Immature natural killer cell (primary cell): ENCODE results near the gene ATP5F1B. TPM values are rescaled to one million over a fixed set of nuclear protein-coding genes. Genes with fewer than 3 reads are reported as not detected.

ENCODE experiments used
- DNase-seq, 3 donors: peaks; one replicate each; pipeline ENCODE4 v3.0.0; 2022; ENCODE audit warnings: mixed read lengths in 1 of 3
- H3K27ac Mint-ChIP-seq, 6 donors: one replicate each; pipeline ENCODE4 v1.8.0; 2020; ENCODE audit warnings: mixed read lengths in 6 of 6, mild to moderate bottlenecking in 5 of 6, inconsistent platforms in 4 of 6, moderate library complexity in 3 of 6
- H3K27me3 Mint-ChIP-seq, 3 donors: one replicate each; pipeline ENCODE4 v1.8.0; 2020 to 2021; ENCODE audit warnings: low read depth in 3 of 3, mild to moderate bottlenecking in 3 of 3, mixed read lengths in 3 of 3, moderate library complexity in 3 of 3, inconsistent platforms in 1 of 3
- H3K36me3 Mint-ChIP-seq, 3 donors: one replicate each; pipeline ENCODE4 v1.8.0; 2020; ENCODE audit warnings: mixed read lengths in 3 of 3, inconsistent platforms in 2 of 3, mild to moderate bottlenecking in 2 of 3
- H3K4me1 Mint-ChIP-seq, 2 donors: one replicate each; pipeline ENCODE4 v1.8.0; 2020; ENCODE audit warnings: inconsistent platforms in 2 of 2, mild to moderate bottlenecking in 2 of 2, mixed read lengths in 2 of 2, moderate library complexity in 1 of 2
- H3K4me3 Mint-ChIP-seq, 5 donors: one replicate each; pipeline ENCODE4 v1.8.0; 2020; ENCODE audit warnings: mild to moderate bottlenecking in 5 of 5, mixed read lengths in 5 of 5, inconsistent platforms in 3 of 5, moderate library complexity in 3 of 5
- H3K9me3 Mint-ChIP-seq, 6 donors: one replicate each; pipeline ENCODE4 v1.8.0; 2020; ENCODE audit warnings: mild to moderate bottlenecking in 6 of 6, mixed read lengths in 6 of 6, inconsistent platforms in 4 of 6, moderate library complexity in 3 of 6
- polyA plus RNA-seq, 3 donors: library from polyadenylated mRNA; unstranded; fragments of 300-500 nt; fragmentation: Illumina TruSeq; gene quantifications; one replicate each; pipeline ENCODE4 v1.2.3, GENCODE V29; 2021

ATP5F1B gene
- polyA plus RNA-seq, 3 donors from 2014 or later, result 795 to 1,475 (median 867) TPM

DNA sequence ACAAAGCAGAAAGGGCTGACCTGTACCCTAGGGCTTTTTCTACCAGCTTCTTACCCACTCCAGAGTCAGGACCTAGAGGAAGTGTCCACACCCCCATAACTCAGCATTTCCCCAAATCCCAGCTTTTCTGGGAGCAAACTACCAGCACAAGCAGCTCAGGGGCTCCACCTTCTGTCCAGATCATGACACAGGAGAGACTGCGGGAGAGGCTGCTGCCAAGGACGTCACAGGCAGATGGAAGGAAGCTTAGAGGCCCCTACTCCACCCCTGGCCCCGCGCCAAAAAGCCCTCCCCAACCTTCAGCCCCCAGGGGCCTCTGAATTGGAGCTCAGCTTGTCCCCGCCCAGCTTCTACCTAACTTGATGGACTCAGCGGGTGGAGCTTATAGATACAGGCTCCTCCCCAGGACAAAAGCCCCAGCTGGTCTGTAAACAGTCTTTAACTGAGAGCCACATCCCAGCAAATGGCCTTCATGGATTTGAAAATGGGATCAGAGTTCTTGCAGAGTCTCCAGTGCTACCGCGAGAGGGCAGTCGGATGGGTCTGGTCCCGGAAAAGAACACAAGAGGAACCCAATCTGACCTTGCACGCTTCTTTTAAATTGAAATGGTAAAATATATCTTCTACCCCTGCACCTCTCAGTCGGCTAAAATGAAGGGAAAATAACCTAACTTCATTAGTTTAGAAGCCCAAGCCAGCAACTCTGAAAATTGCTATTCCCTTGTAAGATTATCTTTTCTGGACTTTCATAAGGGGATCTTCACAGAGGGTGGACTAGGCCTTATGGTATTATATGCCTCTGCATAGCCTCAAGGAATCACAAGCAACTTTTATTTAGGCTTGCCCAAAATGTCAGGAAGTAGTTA lies 8.9 kb downstream of the ATP5F1B start:
- Mint-ChIP-seq H3K27me3 (peaks cover 0 to 11% (median 6%) of the 10 kb centered on the region in 3 donors), H3K9me3 (no peaks in the 10 kb centered on the region), H3K4me3 (peak overlapping the region; percentile 90 to 100 (median 94)), H3K36me3 (peaks cover 4 to 27% (median 16%) of the 10 kb centered on the region in 3 donors), H3K4me1 (peaks cover 55 to 57% of the 10 kb centered on the region in 2 donors), H3K27ac (peak overlapping the region; percentile 94 to 99 (median 98))
- peak; percentile 88 to 92 (median 89) for DNase-seq

DNA sequence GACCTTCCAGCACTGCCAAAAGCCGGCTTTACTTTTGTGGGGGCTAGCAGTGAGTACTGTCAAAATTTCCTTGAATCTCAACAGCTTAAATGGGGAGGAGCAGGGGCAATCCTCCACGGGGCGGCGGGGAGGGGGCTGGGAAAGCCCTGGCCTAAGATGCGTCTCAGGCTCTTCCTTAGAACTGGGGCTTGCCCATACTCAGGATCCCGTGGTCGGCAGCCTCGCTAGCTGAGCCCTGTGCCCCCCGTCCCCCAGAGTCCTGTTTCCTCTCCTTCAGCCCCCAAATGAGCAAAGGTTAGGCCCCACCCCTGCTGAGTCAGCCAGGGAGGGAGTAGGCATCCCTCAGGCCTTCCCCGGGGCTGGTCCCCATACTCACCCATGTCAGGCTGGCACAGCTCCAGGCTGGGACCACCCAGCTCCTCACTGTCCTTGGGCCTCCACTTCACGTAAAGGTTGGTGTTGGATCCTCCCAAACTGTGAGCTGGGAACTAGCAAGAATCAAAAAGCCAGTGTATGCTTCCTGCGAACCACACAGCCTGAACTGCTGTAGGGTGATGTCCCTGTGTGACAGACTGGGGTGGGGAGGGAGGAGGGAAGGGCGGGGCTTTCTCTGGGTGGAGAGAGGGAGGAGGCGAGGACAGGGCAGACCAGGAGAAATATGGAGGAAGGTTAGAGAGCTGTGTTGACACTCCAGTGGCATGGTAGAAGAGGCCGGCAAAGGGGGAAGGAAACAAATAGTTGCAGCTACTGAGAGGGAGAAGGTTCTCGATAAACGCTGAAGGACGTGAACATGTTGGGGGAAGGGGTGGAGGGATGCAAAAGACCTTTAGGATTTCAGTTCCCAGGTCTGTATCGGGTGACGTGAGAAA lies 9.7 kb downstream of the ATP5F1B start:
- Mint-ChIP-seq H3K9me3 (no peaks in the 10 kb centered on the region), H3K27ac (peak overlapping the region; percentile 94 to 99 (median 98)), H3K36me3 (peaks cover 4 to 27% (median 16%) of the 10 kb centered on the region in 3 donors), H3K4me1 (peaks cover 62 to 66% of the 10 kb centered on the region in 2 donors), H3K4me3 (peak overlapping the region; percentile 90 to 100 (median 94)), H3K27me3 (peaks cover 0 to 11% (median 6%) of the 10 kb centered on the region in 3 donors)
- DNase-seq, result peak; percentile 55 to 62 (median 58)

DNA sequence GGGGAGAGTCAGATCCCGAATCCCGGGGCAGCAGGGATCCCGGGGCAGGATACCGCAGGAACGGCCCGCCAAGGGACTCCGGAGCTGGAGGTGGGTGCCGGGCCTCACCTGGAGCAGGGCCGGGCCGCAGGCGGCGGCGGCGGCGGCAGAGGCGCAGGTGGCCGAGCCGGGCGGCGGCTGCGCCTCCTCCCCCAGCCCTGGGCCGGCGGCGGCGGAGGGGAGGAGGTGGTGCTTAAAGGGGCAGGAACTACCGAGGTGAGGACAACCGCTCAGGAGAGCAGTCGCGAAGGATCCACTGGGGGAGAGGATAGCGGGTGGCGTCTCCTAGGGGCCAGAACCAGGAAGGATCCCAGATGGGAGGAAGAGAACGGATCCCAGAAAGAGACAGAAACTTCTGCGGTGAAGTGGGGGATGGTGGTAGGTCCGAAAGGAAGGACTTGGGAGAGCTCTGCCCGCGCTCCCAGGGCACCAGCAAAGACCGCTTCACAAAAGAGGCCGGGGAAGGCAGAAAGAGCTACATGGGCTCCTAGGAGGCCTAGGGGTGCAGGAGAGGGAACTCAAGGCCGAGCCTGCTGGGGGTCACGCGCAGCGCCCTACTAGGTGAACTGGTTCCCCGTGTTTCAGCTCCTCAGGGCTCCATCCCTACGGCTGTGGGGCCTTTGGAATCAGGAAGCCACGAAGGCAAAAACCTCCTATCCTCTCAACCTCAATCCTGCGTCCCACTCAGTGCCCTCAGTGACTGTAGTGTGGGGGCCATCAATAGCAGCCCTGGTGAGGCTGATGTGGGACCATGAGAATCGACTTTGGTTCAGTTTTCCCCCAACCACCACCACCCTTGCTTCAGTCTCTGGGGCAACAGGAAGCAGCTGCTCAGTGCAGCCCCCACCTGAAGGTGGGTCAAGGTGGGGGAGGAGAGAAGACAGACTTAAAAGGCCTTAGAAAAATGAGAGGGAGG lies 10.7 kb downstream of the ATP5F1B start:
- peak; percentile 71 to 75 (median 74) for DNase-seq
- H3K4me3 Mint-ChIP-seq, result peak overlapping the region; percentile 90 to 100 (median 94)
- peaks cover 0 to 23% (median 16%) of the 10 kb centered on the region in 3 donors for H3K36me3 Mint-ChIP-seq
- H3K27me3 Mint-ChIP-seq, result peaks cover 4 to 14% (median 6%) of the 10 kb centered on the region in 3 donors
- H3K4me1 Mint-ChIP-seq, result peaks cover 70 to 75% of the 10 kb centered on the region in 2 donors
- H3K9me3 Mint-ChIP-seq, result no peaks in the 10 kb centered on the region
- peak overlapping the region; percentile 94 to 99 (median 98) for H3K27ac Mint-ChIP-seq

DNA sequence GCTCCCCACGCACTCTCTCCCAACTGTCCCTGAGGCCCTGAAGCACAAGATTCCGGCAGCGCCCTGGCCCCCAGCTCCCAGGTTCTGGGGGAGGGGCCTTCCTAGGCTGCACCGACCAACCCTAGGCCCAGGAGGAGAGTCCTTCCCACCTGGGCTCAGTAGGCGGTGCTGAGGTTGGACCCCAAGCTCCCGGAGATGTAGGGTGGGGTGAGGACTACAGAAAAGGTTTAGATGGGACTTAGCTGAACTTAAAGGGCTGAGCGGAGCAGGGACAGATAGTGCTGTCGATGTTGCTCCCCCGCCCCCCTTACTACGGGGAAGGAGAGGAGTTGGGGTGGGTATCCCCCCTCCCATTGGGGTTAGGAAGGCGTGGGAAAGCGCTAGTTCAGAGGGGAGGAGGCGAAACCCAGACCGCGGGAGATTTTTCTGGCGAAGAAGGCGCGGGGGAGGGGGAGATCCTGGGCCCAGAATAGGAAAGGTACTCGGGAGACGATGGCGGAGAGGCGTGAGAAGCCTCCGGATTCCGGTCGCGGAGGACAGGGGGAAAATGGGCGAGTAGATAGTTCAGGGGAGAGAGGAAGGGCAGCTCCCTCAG lies 11.4 kb downstream of the ATP5F1B start:
- peaks cover 0 to 19% (median 12%) of the 10 kb centered on the region in 3 donors for H3K36me3 Mint-ChIP-seq

DNA sequence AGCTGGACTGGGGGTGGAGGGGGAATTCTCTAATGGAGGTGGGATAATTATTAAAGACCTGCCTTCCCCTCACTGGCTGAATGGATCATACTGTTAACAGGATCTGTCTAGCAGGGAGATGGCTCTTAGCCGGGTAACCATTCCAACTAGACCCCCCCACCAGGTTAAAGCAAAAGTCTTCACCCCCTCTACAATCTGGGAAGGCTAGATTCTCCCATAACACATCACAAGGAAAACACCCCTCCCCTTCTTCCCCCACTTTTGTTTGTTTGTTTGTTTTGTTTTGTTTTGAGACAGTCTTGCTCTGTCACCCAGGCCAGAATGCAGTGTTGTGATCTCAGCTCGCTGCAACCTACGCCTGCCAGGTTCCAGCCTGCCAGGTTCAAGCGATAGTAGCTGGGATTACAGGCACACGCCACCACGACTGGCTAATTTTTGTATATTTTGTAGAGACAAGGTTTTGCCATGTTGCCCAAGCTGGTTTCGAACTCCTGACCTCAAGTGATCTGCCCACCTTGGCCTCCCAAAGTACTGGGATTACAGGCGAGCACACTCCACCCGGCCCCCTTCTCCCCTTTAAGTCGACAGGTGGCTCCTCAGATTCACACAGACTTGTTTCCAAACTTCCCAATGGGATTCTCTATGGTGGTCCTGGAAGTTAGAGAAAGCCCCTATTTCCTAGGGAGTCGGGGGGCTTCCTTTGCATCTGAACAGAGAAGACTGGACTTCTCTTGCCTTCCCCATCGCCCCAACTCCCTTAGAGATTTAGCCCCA lies 12.1 kb downstream of the ATP5F1B start:
- Mint-ChIP-seq H3K4me3 (peak overlapping the region; percentile 90 to 100 (median 94)), H3K4me1 (peaks cover 78% of the 10 kb centered on the region in 2 donors), H3K36me3 (peaks cover 0 to 14% (median 8%) of the 10 kb centered on the region in 3 donors), H3K9me3 (no peaks in the 10 kb centered on the region), H3K27me3 (peaks cover 11 to 26% (median 16%) of the 10 kb centered on the region in 3 donors), H3K27ac (peak overlapping the region; percentile 92 to 98 (median 94))
- no peak for DNase-seq

More for the DNA sequence above, 11.4 kb downstream of the ATP5F1B start:
- Mint-ChIP-seq H3K27ac (peak overlapping the region; percentile 92 to 98 (median 94)), H3K4me3 (peak overlapping the region; percentile 90 to 100 (median 94)), H3K4me1 (peaks cover 71 to 75% of the 10 kb centered on the region in 2 donors), H3K9me3 (no peaks in the 10 kb centered on the region), H3K27me3 (peaks cover 7 to 19% (median 9%) of the 10 kb centered on the region in 3 donors)
- no peak for DNase-seq

DNA sequence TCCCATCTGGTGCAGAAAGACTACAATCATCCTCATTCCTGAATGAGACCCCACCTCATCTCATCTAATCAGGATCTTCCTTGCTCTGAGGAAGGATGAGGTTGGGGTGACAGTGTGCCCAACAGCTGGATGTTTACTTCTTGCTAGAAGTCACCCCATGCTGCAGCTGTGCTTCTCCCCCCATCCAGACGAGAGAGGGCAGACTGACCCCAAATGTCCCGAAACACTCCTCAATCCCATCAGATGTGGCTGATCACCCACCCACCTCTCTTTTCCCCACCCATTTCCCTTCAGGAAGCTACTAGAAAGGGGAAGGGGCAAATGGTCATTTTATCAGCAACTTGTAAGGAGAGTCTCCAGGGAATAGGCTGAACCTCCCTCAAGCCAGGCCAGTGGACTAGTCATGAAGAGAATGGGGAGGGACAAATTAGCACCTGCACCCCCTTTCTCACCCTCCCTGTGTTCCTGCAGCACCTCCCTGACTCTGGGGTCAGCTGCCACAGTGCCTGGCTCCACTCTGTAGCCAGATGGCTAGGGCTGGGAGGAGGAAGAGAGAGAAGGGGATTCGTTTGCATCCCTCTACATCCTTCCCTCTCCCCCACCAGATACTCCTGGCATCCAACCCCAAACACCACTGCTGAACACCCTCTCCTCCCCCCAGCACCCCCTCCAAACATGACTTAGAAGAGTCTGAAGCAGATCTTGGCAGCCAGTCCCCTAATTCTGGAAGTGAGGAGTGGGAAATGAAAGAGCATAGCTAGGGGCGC lies 12.9 kb downstream of the ATP5F1B start:
- Mint-ChIP-seq H3K27me3 (peaks cover 12 to 27% (median 18%) of the 10 kb centered on the region in 3 donors), H3K4me1 (peaks cover 82 to 86% of the 10 kb centered on the region in 2 donors), H3K4me3 (peak overlapping the region; percentile 90 to 100 (median 94)), H3K27ac (peak overlapping the region; percentile 77 to 96 (median 92)), H3K9me3 (no peaks in the 10 kb centered on the region), H3K36me3 (peaks cover 0 to 6% (median 2%) of the 10 kb centered on the region in 3 donors)
- no peak for DNase-seq

DNA sequence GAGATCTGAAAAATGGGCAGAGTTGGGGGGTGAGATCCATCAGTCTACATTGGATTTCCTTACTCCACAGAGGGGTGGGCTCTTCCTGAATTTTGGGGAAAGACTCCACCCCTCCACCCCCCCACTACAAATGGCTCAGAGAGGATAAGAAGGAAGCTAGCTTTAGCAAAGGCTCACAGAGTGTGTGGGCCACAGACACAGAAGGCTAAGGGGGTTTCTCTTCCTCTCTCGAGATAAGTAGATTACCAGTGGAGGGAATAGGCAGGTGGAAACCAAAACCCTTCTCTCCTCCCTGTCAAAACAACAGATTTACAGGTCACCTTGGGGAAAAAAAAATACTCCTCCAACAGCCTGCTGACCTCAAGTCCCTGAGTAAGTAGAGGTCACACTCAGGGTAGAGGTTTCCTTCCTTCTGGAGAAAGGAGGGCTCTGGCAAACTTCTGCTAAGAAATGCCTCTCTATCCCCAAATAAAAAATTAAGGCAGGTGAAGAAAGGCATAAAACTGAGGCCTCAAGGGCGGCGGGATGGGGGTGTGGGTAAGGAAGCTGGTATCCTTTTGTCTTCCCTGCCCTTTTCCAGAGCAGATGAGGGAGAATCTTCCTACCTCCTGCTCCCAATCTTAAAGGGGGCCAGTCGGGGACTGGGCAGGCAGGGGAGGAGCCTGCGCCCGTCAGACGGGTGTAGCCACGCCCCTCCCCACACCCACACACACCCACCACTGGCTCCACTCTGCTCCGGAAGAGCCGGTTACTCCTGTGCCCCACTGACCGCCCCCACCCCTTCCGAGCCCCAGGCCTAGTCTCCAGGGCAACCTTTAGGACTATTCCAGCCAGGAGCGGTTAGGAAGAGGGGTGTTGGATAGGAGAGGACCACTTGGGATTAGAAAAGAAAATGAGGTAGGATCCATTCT lies 13.7 kb downstream of the ATP5F1B start:
- peaks cover 0 to 3% (median 0%) of the 10 kb centered on the region in 3 donors for H3K36me3 Mint-ChIP-seq
- DNase-seq, result peak; percentile 61 to 66 (median 65)
- H3K9me3 Mint-ChIP-seq, result no peaks in the 10 kb centered on the region
- H3K4me1 Mint-ChIP-seq, result peaks cover 77 to 86% of the 10 kb centered on the region in 2 donors
- peaks cover 12 to 27% (median 18%) of the 10 kb centered on the region in 3 donors for H3K27me3 Mint-ChIP-seq
- H3K27ac Mint-ChIP-seq, result peak overlapping the region; percentile 80 to 96 (median 88)
- H3K4me3 Mint-ChIP-seq, result peak overlapping the region; percentile 90 to 100 (median 94)

DNA sequence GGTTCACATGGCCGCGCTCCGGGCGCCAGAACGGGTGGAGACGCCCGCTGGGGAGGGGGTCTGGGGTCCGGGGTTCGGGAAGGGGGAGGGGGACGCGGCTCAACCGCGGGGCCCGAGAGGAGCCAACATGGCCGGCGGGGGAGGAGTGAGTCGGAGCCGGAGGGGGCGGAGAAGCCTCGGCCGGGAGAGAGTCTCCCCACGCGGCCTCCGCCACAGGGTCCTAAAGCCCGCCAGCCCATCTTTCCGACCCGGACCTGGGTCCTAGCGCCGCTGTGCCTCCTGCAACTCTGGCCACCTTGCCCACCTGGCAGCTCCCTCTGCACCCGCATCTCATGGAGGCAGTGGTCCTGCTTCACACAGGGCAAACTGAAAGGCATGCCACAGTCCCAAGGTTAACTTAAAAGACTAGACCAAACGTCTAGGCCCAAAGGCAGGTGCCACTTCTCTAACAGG lies 15.6 kb downstream of the ATP5F1B start, which contains the start of gene BAZ2A:
BAZ2A (minus strand) TSS at position 147 of the 453 bp plus-strand sequence. CDS start 12,796 bp downstream, outside the sequence.
- peak within 1 kb of the TSS; percentile 94 to 97 (median 96) for H3K27ac Mint-ChIP-seq
- H3K4me3 Mint-ChIP-seq, result peak within 1 kb of the TSS; percentile 88 to 90 (median 89)
- H3K9me3 Mint-ChIP-seq, result no peaks in the 10 kb centered on the region
- peak; percentile 83 to 85 (median 84) for DNase-seq
- peaks cover 3 to 6% (median 4%) of the 10 kb centered on the region in 3 donors for H3K36me3 Mint-ChIP-seq
- peaks cover 72 to 85% of the 10 kb centered on the region in 2 donors for H3K4me1 Mint-ChIP-seq
- H3K27me3 Mint-ChIP-seq, result peaks cover 11 to 23% (median 19%) of the 10 kb centered on the region in 3 donors

DNA sequence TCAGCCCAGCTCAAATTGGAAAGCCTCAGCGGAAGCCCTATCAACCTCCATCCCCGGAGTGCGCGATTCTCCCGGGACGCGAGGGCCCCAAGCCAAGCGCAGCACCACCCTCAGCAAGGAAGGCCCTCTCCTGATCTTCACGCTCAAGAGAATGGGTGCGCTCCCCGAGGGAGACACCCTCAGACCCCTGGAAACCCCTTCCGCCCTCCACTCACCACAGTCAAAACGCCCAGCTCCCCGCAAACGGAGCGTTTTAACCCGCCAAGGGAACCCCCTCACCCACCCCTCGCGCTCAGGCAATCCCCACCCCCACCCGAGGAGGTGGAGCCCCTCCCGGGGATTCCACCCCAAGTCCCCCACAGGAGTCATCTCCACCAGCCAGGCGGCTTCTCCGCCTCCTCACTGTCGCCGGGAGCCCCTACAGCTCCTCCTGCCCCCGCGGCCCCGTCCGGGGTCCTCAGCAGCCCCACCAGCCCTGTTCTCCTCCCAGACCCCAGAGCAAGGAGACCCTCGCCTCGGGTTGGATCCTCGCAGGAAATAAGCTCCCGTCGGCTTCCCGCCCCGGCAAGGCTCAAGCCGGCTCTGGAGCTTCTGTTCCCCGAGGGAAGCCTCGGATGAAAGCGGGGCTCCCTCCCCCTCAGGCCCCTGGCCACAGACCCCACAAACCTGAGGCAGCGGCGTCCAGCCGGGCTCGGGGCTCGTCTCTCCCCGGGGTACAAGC lies 16.2 kb downstream of the ATP5F1B start:
- Mint-ChIP-seq H3K4me3 (peak overlapping the region; percentile 88 to 90 (median 89)), H3K36me3 (peaks cover 3 to 6% (median 4%) of the 10 kb centered on the region in 3 donors), H3K9me3 (no peaks in the 10 kb centered on the region), H3K27me3 (peaks cover 11 to 20% (median 20%) of the 10 kb centered on the region in 3 donors), H3K4me1 (peaks cover 69 to 84% of the 10 kb centered on the region in 2 donors), H3K27ac (peak overlapping the region; percentile 94 to 97 (median 96))
- DNase-seq, result peak; percentile 38 to 46 (median 44)
